ENCODE measurements around the gene RAMP3.
"Not testable (repeated sequence)": the region's sequence is repeated elsewhere in the genome, so short reads cannot be mapped to it uniquely, and the experiment has no call there.

The RAMP3 gene

GRCh38 chr7:45132708-45133320, 24.8 kb upstream of the RAMP3 start:
- no peak for DNase-seq

- no peak for DNase-seq
Observed at GRCh38 chr7:45133352-45133751, 24.2 kb upstream of the RAMP3 start.

GRCh38 chr7:45133877-45134276, 23.7 kb upstream of the RAMP3 start:
- DNase-seq, result no peak

GRCh38 chr7:45136106-45137060, 21.2 kb upstream of the RAMP3 start:
- DNase-seq, result peak; percentile 82

GRCh38 chr7:45138433-45139267, 18.9 kb upstream of the RAMP3 start:
- DNase-seq, result no peak

GRCh38 chr7:45140827-45141226, 16.8 kb upstream of the RAMP3 start:
- DNase-seq, result no peak

- DNase-seq, result no peak
Observed at GRCh38 chr7:45143616-45144015, 14.0 kb upstream of the RAMP3 start.

- no peak for DNase-seq
Observed at GRCh38 chr7:45145881-45146280, 11.7 kb upstream of the RAMP3 start.

GRCh38 chr7:45146531-45147379, 10.8 kb upstream of the RAMP3 start:
- DNase-seq, result no peak

GRCh38 chr7:45147858-45148652, 9.5 kb upstream of the RAMP3 start:
- DNase-seq, result no peak

GRCh38 chr7:45148653-45148973, 9.0 kb upstream of the RAMP3 start:
- no peak for DNase-seq

- no peak for DNase-seq
Observed at GRCh38 chr7:45149606-45150005, 8.0 kb upstream of the RAMP3 start.

- no peak for DNase-seq
Observed at GRCh38 chr7:45150199-45150598, 7.4 kb upstream of the RAMP3 start.

- no peak for DNase-seq
Observed at GRCh38 chr7:45151131-45151684, 6.4 kb upstream of the RAMP3 start.

- DNase-seq, result no peak
Observed at GRCh38 chr7:45151967-45152366, 5.6 kb upstream of the RAMP3 start.

GRCh38 chr7:45153233-45153632, 4.4 kb upstream of the RAMP3 start:
- no peak for DNase-seq

- DNase-seq, result not testable (repeated sequence)
Observed at GRCh38 chr7:45153861-45154260, 3.7 kb upstream of the RAMP3 start.

- DNase-seq, result no peak
Observed at GRCh38 chr7:45155357-45155900, 2.2 kb upstream of the RAMP3 start.

- no peak for DNase-seq
Observed at GRCh38 chr7:45155941-45156340, 1.6 kb upstream of the RAMP3 start.

- no peak for DNase-seq
Observed at GRCh38 chr7:45156516-45157272, 897 bp upstream of the RAMP3 start.

Data from NCI-H1694 (cell line).